HG02571 (cell line): ENCODE results near the gene MAK.
A peak's percentile ranks its signal among the peaks of the same experiment; 100 is the strongest.
"Not testable (repeated sequence)": the region's sequence is repeated elsewhere in the genome, so short reads cannot be mapped to it uniquely, and the experiment has no call there.

Experiments
- ATAC-seq: cut with Tn5 transposase; IDR thresholded peaks from one replicate; pipeline ENCODE4 v1.9.1; 2021; ENCODE audit warnings: mild to moderate bottlenecking, moderate library complexity; ENCODE audit not compliant: unreplicated experiment

The MAK gene

DNA sequence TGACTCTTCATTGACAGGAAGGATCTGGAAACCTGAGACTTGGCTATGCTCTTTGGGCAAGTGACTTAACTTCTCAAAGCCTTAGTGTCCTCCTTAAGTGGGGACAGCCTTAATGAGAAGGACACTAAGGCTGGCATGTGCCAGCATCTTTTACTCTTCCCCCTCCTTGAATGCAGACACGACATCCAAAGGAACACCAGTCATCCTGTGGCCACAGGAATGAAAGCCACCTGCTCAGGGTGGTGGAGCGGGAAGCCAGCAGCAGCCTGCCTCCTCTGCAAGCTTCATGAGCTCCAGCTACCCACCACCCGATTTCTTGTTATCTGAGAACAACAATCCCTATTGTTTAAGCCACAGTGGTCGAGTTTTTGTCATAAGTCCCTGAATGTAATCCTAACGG is 46.2 kb downstream of the MAK start:
- ATAC-seq: no peak

DNA sequence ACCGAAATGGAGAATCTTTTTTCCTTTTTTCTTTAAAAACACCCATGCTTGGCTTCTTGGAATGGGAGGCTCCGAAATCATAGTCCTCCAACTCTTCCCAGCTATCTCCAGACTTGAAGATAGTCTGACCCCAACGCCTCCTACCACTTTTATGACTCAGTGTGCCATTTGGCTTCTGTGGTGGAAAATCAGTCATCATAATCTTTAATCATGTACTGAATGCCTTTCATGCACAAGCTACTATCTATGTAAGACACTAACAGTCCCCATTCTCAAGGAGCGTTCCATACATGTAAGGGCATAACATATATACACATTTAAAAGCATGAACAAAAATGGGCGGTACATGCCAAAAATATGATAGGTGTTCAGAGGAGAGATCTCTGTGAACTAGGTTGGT is 46.7 kb downstream of the MAK start:
- no peak for ATAC-seq

DNA sequence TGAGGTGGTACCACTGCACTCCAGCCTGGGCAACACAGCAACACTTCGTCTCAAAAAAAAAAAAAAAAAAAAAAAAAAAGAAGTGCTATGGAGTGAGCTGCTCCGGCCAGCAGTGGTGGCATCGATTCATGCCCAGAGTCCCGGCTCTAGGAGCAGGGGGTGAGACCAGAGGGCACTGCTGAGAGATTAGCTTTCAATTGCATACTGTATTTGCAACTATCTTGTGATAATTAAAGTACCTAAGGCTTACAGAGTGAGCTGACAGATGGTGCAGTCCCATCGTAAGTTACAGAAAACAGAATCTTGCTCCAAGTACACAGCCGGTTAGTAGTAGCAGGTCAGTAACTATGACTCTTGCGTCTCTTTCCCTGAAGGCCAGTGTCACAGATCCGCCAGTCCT is 59.3 kb downstream of the MAK start:
- ATAC-seq: no peak

DNA sequence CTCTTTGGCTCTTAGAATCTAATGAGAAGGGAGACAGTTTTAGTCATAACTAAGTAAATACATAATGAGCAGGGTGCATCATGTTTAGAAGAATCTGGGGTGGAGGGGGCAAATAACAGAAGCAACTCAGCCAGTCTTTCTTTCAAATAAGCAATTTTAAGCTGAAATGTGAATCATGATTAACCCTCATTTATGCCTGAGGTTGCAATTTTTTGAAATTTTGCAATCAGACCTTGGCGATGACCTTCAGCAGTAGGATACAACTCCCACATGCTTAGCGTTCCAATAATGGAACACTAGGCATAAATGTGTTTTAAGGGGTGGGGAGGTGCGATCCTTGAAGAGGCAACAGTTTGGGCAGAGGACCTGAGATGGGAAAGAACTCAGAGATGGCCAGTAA is 60.1 kb downstream of the MAK start:
- no peak for ATAC-seq

DNA sequence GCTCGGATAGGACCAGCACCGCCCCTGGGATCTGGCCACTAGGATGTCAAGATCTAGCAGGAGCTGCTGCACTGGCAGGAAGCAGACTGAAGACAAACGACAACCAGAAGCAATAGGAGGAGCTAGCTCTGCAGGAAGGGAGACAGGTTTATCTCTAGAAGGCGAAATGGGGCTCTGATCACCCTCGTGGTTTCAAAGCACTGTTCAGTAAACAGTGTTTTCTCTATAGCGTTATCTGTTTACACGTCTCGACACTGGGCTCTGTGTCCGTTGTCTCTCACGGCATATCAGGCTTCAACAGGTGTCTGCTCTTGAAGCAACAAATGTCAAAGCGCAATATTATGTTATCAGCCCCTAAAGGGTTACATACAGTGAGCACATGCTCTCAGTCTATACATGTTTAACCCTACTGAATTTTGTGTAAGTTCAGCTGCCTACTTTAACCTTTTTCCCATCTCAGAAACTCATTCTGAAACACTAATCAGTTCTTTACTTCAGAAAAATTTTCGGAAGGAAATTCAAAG is 66.9 kb downstream of the MAK start:
- ATAC-seq: no peak

DNA sequence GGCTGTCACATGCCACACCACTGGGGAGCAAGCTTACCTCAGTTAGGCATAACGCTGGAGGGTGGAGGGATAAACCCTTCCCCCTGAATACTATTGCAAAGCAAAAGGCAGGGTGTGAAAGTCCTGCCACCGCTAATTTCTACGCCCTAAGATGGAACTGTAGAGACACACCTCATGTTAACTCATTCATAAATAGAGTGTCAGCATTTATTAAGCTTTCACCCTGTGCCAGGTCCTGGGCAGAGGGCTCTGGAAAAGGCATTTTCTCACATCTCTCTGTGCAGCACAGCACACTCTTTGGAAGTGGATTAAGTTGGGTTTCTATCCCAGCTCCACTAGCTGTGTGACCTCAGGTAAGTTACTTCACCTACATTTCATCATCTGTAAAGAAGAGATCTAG is 68.9 kb downstream of the MAK start:
- ATAC-seq: no peak

DNA sequence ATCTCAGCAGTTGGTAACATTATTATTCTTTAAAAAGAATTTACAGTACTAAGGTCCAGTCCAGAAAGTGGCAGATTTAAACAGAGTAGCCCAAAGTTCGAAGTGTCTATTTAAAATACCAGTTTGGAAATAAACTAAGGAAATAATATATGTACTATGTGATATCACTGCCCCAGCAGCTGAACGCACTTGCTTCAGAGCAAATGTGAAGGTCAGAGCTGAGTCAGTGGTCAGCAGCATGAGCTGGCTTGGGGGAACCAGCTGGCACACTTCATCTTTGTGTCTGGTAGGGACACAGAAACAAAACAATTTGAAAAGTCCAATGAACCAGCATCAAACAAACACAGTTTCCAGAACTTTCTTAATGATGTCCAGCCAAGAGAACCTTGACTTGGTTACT is 75.3 kb downstream of the MAK start:
- ATAC-seq: no peak

DNA sequence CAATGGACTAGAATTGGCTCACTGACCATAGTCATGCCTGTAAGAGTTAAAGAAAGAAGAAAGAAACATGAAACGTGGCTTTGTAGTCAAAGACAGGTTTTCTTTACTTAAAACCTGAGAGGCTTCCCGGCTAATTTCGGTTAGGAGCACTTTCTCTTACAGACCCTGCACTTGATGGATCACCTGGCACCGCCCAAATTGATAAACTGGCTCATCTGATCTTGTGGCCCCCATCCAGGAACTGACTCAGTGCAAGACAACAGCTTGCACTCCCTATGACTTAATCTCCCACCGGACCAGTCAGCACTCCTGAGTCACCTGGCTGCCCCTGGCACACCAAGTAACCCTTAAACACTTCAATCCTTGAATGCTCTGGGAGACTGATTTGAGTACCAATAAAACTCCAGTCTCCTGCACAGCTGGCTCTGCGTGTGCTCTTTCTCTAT is 78.4 kb downstream of the MAK start:
- ATAC-seq: no peak

DNA sequence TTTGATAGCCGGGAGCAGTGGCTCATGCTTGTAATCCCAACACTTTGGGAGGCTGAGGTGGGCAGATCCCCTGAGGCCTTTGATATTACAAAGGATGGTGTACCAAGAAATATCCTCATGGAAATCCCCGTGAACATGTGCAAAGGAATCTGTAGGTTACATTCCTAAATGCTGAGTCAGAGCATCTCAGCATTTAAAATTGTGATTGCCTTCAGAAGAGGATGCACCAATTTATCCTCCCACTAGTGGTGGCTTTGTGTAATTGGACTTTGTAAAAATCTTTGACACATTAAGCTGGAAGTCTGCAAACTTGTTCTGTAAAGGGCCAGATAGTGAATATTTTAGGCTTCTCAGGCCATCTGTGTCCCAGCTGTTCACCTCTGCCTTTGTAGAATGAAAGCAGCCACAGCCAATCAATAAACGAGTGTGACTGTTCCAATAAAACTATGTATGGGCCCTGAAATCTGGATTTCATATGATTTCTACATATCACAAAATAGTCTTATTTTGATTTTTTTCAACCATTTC is 79.0 kb downstream of the MAK start:
- ATAC-seq: no peak

DNA sequence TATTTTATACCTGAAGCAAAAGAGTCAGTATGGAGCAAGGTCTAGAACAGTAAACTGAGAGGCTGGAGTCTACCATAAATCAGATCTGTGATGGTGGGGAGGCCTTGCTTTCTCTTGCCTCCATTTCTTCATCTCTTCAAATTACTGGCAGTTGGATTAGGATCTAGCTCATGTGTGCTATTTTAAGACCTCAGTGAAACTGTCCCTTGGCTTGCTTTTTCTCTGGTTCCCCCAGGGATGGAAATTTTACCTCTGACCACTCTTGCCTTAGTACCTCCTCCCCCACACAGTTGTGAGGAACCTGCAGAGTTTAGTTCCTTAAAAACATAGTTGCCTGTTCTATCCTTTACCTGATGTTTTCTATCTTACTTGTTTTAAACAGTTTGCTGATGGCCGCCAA is 82.3 kb downstream of the MAK start:
- no peak for ATAC-seq

DNA sequence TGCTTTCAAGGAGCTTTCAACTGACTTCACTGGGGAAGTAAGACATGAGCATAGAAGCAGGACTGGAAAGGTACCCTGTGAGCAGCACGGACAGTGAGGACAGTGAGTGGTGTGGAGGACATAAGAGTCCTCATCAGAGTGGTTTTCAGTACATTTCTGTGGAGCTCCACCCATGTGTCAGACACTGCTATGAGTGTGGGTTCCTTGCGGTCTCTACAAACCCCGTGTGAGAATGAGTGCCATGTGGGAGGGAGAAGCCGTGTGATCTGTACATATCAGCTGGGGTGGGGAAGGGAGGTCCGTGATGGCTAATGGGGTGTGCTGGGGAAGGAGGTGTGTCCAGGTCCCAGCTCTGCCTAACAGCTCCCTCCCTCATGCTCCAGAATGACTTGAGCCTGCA is 86.6 kb downstream of the MAK start:
- ATAC-seq: not testable (repeated sequence)

DNA sequence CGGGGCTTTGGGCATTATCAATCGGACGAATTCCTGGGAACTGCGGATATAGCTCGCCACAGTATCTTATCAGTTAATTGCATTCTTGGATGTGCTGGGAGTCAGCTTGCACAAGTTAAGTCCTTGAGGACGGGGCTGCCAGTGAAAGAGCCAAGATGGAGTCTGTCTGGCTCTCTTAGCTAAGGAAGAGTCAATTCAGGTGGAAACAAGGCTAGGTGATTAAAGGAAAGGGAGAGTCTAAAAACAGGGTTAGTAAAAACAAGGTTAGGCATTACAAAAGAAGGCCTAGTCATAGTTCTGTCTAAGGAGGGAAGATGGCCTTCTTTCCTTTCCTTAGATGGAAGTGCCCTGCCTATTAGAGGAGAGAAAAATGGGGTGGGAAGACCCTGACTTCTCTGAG is 87.8 kb downstream of the MAK start:
- ATAC-seq: not testable (repeated sequence)

DNA sequence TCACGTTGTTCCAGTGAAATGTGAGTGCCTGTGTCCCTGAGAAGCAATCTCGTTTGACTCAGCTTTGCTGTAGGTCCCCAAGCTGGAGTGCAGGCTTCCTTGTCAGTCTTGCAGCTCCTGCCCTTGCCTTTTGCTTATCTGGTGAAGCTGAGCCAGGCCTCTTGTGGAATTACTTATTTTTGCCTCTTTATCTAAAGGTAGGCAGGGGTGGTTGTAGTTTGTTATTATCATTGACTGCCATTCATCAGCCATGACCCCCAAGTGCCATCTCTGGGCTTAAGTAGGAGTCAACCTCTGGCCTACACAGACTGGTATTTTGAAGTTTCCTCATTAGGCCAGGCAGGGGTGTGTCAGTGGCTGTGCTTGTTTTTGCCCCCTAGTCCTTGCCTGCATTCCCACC is 88.6 kb downstream of the MAK start:
- no peak for ATAC-seq

DNA sequence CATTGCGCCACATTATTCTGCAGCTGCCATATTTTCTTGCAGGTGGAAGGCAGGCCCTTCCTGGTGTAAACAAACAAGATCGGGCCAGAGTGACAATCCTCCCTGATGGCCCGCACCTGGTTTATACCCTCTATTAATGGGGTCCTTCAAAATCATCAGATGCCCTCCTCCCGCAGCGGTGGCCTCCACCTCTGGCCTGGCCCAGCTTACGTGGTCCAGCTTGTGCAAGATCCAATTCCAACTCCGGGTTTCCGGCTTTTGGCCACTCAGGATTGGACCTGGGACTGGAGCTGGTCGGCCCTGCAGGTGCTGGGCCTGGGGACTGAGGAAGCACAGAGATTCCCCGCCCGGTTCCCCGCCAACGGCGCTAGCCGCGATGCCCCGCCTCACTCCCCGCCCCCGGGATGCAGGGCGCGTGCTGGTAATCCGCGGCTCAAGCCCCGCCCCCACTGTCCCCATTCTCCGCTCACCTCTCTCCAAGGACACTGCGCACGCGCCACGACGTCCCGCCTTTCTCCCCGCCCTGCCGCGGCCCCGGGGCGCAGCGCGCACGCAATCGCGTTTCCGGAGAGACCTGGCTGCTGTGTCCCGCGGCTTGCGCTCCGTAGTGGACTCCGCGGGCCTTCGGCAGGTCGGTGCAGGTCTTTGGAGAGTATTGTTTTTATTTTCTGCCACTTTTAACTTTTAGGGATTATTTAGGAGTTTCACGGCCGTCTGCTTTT is 90.9 kb downstream of the MAK start, which contains the start of gene TMEM14B:
TMEM14B (plus strand) TSS at position 555 of the 722 bp plus-strand sequence. CDS start 1,441 bp downstream, outside the sequence.
- peak; percentile 93 for ATAC-seq

DNA sequence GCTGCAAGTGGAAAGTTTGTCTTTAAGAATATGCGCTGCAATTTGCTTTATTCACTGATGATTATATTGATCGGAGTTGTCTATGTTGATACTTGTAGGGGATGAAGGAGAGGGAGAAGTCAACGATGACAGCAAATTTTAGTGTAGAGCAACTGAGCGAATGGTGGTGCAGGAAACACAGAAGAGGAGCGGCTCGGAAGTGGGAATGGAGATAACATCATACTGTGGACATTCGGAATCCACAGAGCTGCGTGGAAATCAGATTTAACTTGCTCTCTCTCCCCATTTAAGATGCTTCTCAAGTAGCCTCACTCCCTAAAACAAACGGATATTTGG is 91.5 kb downstream of the MAK start:
- ATAC-seq: no peak

DNA sequence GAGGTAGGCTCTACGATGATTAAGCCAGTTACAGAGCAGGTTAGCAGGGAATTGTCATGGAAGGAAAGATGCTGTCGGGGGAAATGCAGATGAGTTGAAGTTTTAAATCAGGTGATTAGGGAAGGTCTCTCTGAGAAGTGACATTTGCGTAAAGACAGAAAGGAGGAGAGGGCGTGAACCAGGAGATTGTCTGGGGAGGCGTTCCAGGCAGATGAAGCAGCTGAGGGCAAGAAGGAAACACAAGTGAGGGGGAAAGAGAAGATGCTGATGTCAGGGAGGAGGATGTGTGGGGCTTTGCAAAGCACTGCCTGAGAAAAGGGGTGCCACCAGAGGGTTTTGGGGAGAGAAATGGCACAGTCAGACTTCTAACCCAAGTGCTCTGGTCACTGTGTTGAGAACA is 93.2 kb downstream of the MAK start:
- no peak for ATAC-seq

DNA sequence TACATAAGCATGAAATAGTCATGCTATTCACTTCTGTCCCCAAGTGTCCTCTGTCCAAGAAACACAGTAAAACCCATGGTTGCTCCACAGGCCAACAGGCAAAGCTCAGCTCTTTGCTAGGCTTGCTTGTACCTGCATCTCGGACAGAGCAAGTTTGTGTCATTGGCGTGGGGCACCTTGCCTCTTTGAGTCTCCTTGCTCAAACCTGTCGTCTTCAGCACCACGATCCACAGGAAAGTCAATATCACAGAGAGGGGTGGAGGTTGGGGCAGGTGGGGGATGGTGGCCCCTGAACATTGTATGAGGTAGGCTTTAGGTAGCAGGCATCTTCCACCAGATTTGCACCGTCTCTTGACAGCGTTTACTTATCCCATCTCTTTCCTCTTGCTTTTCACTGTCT is 94.8 kb downstream of the MAK start:
- no peak for ATAC-seq

DNA sequence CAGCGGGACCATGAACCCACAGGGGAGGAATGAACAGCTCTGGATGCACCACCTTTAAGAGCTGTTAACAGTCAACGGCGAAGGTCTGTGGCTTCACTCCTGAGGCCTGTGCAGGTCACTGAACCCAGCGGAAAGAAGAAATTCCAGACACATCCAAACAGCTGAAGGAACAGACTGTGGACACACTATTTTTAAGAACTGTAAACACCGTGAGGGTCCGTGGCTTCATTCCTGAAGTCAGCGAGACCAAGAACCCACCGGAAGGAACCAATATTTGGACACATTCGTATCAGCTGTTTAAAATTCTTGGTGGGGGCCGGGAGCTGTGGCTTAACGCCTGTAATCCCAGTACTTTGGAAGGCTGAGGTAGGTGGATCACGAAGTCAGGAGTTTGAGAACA is 96.1 kb downstream of the MAK start:
- no peak for ATAC-seq

DNA sequence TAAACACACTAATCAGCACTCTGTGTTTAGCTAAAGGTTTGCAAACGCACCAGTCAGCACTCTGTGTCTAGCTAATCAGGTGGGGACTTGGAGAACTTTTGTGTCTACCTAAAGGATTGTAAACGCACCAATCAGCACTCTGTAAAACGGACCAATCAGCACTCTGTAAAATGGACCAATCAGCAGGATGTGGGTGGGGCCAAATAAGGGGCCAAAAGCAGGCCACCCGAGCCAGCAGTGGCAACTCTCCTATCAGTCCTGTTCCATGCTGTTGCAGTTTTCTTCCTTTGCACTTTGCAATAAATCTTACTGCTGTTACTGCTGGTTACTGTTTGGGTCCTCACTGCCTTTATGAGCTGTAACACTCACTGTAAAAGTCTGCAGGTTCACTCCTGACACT is 96.7 kb downstream of the MAK start:
- ATAC-seq: not testable (repeated sequence)

DNA sequence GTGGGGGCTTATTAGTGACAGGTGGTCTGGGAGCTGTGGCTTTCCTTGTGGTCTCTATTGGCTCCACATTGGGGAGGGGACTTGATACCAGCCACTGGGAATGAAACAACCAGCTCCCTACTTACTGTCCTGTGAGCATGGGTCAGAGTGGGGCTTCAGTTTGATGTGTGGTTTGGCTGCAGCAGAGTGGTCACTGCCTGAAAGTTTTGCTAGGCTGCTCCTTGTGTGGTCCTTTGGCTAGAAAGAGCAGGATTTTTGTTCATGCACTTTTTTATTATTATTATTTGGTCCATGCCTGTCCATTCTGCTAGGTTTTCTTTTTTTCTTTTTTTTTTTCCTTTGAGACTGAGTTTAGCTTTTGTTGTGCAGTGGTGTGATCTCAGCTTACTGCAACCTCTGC is 98.3 kb downstream of the MAK start:
- no peak for ATAC-seq

DNA sequence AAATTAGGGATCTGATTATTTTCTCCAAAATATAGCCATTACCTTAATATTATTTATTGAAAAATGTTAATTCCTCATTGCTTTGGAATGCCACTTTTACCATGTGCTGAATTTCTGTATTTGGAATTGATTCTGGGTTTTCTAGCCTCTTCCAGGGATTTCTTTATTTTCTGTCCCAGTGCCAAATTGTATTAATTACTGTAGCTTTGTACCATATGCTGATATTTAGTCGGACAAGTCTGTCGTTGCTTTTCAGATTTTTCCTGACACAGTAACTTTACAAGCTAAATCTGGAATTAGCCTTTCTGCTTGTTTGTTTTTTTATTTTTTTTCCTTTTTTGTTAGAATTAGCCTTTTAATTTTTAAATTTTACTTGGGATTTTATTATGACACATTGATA is 101.6 kb downstream of the MAK start:
- ATAC-seq: no peak

DNA sequence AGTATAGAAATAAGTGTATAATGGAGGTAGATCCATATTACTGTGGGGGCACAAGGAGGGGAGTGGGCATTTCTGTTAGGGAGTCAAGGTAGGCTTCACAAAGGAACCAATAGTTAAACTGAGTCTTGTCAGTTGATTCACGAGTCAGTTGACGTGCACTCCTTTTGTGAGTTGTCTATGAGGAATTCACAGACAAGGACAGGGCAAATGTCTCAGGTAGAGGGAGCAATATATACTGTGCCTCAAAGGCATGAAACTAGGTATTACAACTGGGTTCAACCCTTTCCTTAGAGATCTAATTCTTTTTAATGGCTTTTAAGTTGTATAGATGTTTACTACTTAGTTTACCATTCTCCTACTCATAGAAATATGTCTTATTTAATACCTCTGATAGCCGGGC is 104.5 kb downstream of the MAK start:
- no peak for ATAC-seq
